K562 (cell line): Measurements from ENCODE around the gene KRT1. TPM values are rescaled to one million over a fixed set of nuclear protein-coding genes. Genes with fewer than 3 reads are reported as not detected.

Experiments
- ATAC-seq: fragments of 200-7000 bp; cut with Tn5 transposase; 3 replicates; pipeline ENCODE4 v1.9.1; 2020; ENCODE audit warnings: moderate library complexity
- BruUV-seq: library from RNA; stranded (reverse); fragments of 400-500 nt; replicated peaks from 2 replicates; lab custom pipeline; 2021; lab: Mats Ljungman, UMichigan
- CTCF ChIA-PET: fragments of 300-600 bp; formaldehyde crosslinking; extraction: SDS; loops from one replicate; lab custom pipeline; 2021; ENCODE audit warnings: low intra/inter-chr PET ratio; lab: Yijun Ruan, JAX
- POLR2A ChIA-PET: fragments of 300-600, 350-650 bp; sonication (Branson Sonifier 250); formaldehyde crosslinking; extraction: SDS; loops from one replicate; lab custom pipeline; 2021; ENCODE audit warnings: antibody characterized with exemption, inconsistent platforms; lab: Yijun Ruan, JAX
- DNase-seq, 4 experiments: peaks; one replicate each; pipeline versions ENCODE4 v3.0.0 to v3.0.0-alpha.2; 2011 to 2018; ENCODE audit warnings: low spot score in 3 of 4, mixed read lengths in 3 of 4; ENCODE audit errors: extremely low read depth in 1 of 4
- FAIRE-seq: peaks from 2 replicates; lab custom pipeline; 2011; peaks lifted over from hg19 to GRCh38; lab: Jason Lieb, UNC
- H2AFZ ChIP-seq: 2 replicates; pipeline ENCODE4 v1.6.0; 2011; ENCODE audit warnings: low read depth, low read length, control low read depth, inconsistent platforms
- H3K27ac ChIP-seq: fragments of 200-600 bp; 3 replicates; pipeline ENCODE4 v1.8.0; 2011; ENCODE audit warnings: low read depth, mild to moderate bottlenecking, control low read depth, inconsistent platforms, low read length, moderate library complexity, mixed read lengths; ENCODE audit errors: extremely low read depth
- H3K27me3 ChIP-seq, 2 experiments: fragments of 300-600 bp in 1 of 2; 2 replicates in 1 of 2; 3 replicates in 1 of 2; pipeline versions ENCODE4 v1.6.0 to v1.8.0; 2011; ENCODE audit warnings: inconsistent platforms in 2 of 2, low read length in 2 of 2, mild to moderate bottlenecking in 1 of 2, mixed read lengths in 1 of 2, moderate library complexity in 1 of 2; ENCODE audit not compliant: control insufficient read depth in 2 of 2, insufficient read depth in 2 of 2
- H3K36me3 ChIP-seq: fragments of 300-600 bp; 3 replicates; pipeline ENCODE4 v1.8.0; 2011; ENCODE audit warnings: mild to moderate bottlenecking, low read length, inconsistent platforms; ENCODE audit not compliant: control insufficient read depth, insufficient read depth
- H3K4me1 ChIP-seq, 2 experiments: fragments of 200-600 bp in 1 of 2; replicated peaks in 1 of 2; 2 replicates in 1 of 2; 3 replicates in 1 of 2; pipeline versions ENCODE4 v1.5.1 to v1.8.0; 2011; ENCODE audit warnings: inconsistent platforms in 2 of 2, low read length in 2 of 2, mild to moderate bottlenecking in 1 of 2, mixed read lengths in 1 of 2, moderate library complexity in 1 of 2; ENCODE audit not compliant: control insufficient read depth in 2 of 2, insufficient read depth in 2 of 2
- H3K4me2 ChIP-seq: 2 replicates; pipeline ENCODE4 v1.6.1; 2011; ENCODE audit warnings: low read length, control low read depth, inconsistent platforms, mixed read lengths; ENCODE audit not compliant: insufficient read depth
- H3K4me3 ChIP-seq: fragments of 200-600 bp; sonication (generic), shearing (Covaris generic); 2 replicates; pipeline ENCODE4 v1.5.1; 2016; ENCODE audit warnings: control low read depth, inconsistent platforms
- H3K79me2 ChIP-seq: fragments of 200-600 bp; 3 replicates; pipeline ENCODE4 v1.8.0; 2011; ENCODE audit warnings: low read length, inconsistent platforms; ENCODE audit not compliant: control insufficient read depth, insufficient read depth
- H3K9ac ChIP-seq, 2 experiments: 2 replicates each; pipeline versions ENCODE4 v1.6.0 to v1.6.1; 2011; ENCODE audit warnings: low read depth in 2 of 2, low read length in 2 of 2, control low read depth in 1 of 2, inconsistent platforms in 1 of 2, mild to moderate bottlenecking in 1 of 2, mixed read lengths in 1 of 2; ENCODE audit not compliant: insufficient read depth in 1 of 2
- H3K9me1 ChIP-seq: one replicate; pipeline ENCODE4 v1.6.0; 2011; ENCODE audit warnings: inconsistent platforms, mild to moderate bottlenecking, low read length, moderate library complexity; ENCODE audit not compliant: control insufficient read depth, insufficient read depth
- H3K9me3 ChIP-seq: replicated peaks from 2 replicates; pipeline ENCODE4 v1.5.1; 2011; ENCODE audit warnings: low read depth, low read length, inconsistent platforms; ENCODE audit not compliant: control insufficient read depth, insufficient read depth
- H4K20me1 ChIP-seq: replicated peaks from 2 replicates; pipeline ENCODE4 v1.6.1; 2011; ENCODE audit warnings: low read length, inconsistent platforms, mixed read lengths; ENCODE audit not compliant: control insufficient read depth, insufficient read depth
- C11orf30 ChIP-seq: fragments of 450-650 bp; IDR thresholded peaks from 2 replicates; pipeline ENCODE4 v1.6.1; 2016; ENCODE audit warnings: low read depth, mild to moderate bottlenecking
- CHCHD3 ChIP-seq: fragments of 250-450 bp; sonication (Bioruptor Pico); IDR thresholded peaks from 2 replicates; pipeline ENCODE4 v2.1.2; 2022; ENCODE audit warnings: mild to moderate bottlenecking
- E2F1 ChIP-seq: sonication (generic); formaldehyde crosslinking; IDR thresholded peaks from 2 replicates; pipeline ENCODE4 v1.8.1; 2023; ENCODE audit warnings: mild to moderate bottlenecking, missing genetic modification reagents, moderate library complexity
- FOSL1 ChIP-seq: fragments of 200-800 bp; sonication (Bioruptor generic); conservative IDR thresholded peaks from 2 replicates; pipeline ENCODE4 v1.6.1; 2016; ENCODE audit warnings: missing genetic modification characterization, missing compliant biosample characterization
- GATA2 ChIP-seq: sonication (generic); formaldehyde crosslinking; IDR thresholded peaks from 2 replicates; pipeline ENCODE4 v1.4.0; 2020; ENCODE audit warnings: mild to moderate bottlenecking, missing genetic modification reagents
- GMEB1 ChIP-seq: fragments of 250-450 bp; sonication (Bioruptor Pico); IDR thresholded peaks from 2 replicates; pipeline ENCODE4 v1.4.0; 2020; ENCODE audit warnings: mild to moderate bottlenecking
- KHSRP ChIP-seq: fragments of 450-650 bp; IDR thresholded peaks from 2 replicates; pipeline ENCODE4 v1.6.1; 2017
- MTA2 ChIP-seq: fragments of 450-650 bp; IDR thresholded peaks from 2 replicates; pipeline ENCODE4 v1.6.1; 2016; ENCODE audit warnings: low read depth
- MYNN ChIP-seq, 2 experiments: sonication (generic); formaldehyde crosslinking in 1 of 2; IDR thresholded peaks; 2 replicates each; pipeline versions ENCODE4 v1.5.0 to v1.6.1; 2016 to 2020; ENCODE audit warnings: antibody characterized with exemption in 1 of 2, missing genetic modification reagents in 1 of 2
- PML ChIP-seq: IDR thresholded peaks from 2 replicates; pipeline ENCODE4 v1.6.1; 2012; ENCODE audit warnings: low read length, inconsistent platforms
- POLR2AphosphoS2 ChIP-seq: IDR thresholded peaks from 2 replicates; pipeline ENCODE4 v1.6.1; 2012; ENCODE audit warnings: low read length, improper control_type of control experiment
- PRDM10 ChIP-seq: fragments of 450-650 bp; IDR thresholded peaks from 2 replicates; pipeline ENCODE4 v1.6.1; 2018; ENCODE audit not compliant: partially characterized antibody
- RAD51 ChIP-seq: fragments of 450-650 bp; IDR thresholded peaks from 2 replicates; pipeline ENCODE4 v1.7.1; 2016; ENCODE audit warnings: low read depth, mild to moderate bottlenecking, borderline replicate concordance
- SMAD2 ChIP-seq: fragments of 150-350 bp; IDR thresholded peaks from 2 replicates; pipeline ENCODE4 v1.6.1; 2014; ENCODE audit warnings: low read depth, mild to moderate bottlenecking, low read length
- SREBF2 ChIP-seq: sonication (generic); formaldehyde crosslinking; IDR thresholded peaks from 2 replicates; pipeline ENCODE4 v1.4.0; 2020; ENCODE audit warnings: mild to moderate bottlenecking, missing genetic modification reagents
- TAF9B ChIP-seq: fragments of 450-650 bp; IDR thresholded peaks from 2 replicates; pipeline ENCODE4 v1.6.1; 2018; ENCODE audit warnings: mild to moderate bottlenecking; ENCODE audit not compliant: partially characterized antibody
- U2AF1 ChIP-seq: fragments of 200-400 bp; formaldehyde crosslinking; optimal IDR thresholded peaks from 2 replicates; pipeline ENCODE3; 2017; ENCODE audit warnings: mild to moderate bottlenecking, low read depth, low read length, moderate library complexity
- ZNF124 ChIP-seq: sonication (generic); formaldehyde crosslinking; IDR thresholded peaks from 2 replicates; pipeline ENCODE4 v1.8.1; 2022; ENCODE audit warnings: missing genetic modification reagents
- ZNF79 ChIP-seq: fragments of 250-450 bp; sonication (Bioruptor Pico); IDR thresholded peaks from 2 replicates; pipeline ENCODE4 v1.4.0; 2020; ENCODE audit warnings: low read depth, mild to moderate bottlenecking, moderate library complexity
- WGBS: fragments of 100-300 bp; shearing (Covaris generic); methylation state at CpG from one replicate; pipeline ENCODE4 v1.1.6; 2016; ENCODE audit warnings: low coverage, mixed read lengths; ENCODE audit not compliant: insufficient coverage; ENCODE audit errors: missing lambda C conversion rate; 5-methylcytosine and 5-hydroxymethylcytosine counted together
- in situ Hi-C: fragments of 300-500 bp; cut with MboI; formaldehyde crosslinking; loops from 4 replicates; pipeline ENCODE4 v1.15.0; 2018; ENCODE audit warnings: inconsistent platforms, mixed read lengths
- intact Hi-C: fragments of 100-400 bp; cut with micrococcal nuclease; formaldehyde crosslinking; loops from 2 replicates; pipeline ENCODE4 v1.14.2; 2022
- polyA plus RNA-seq, 8 experiments: library from polyadenylated mRNA; depleted of rRNA in 4 of 8; stranded (reverse) in 5 of 8; unstranded in 3 of 8; fragments of >200 nt; fragmentation: Nextera tagmentation in 2 of 8; fragmentation: Illumina TruSeq in 1 of 8; extraction: Ambion mirVana in 2 of 8; extraction: Trizol in 1 of 8; gene quantifications; 2 replicates each; pipeline versions ENCODE4 v1.2.1 to v1.2.3, GENCODE V29; 2011 to 2014; ENCODE audit warnings: inconsistent platforms in 1 of 8, missing spikeins in 1 of 8
- total RNA-seq, 7 experiments: library from RNA; depleted of rRNA in 6 of 7; stranded (reverse); fragments of >200 nt in 6 of 7; fragmentation: Illumina TruSeq in 2 of 7; extraction: Trizol in 2 of 7; gene quantifications; 2 replicates each; pipeline versions ENCODE4 v1.2.1 to v1.2.3, GENCODE V29; 2011 to 2021; ENCODE audit warnings: low replicate concordance in 1 of 7

The KRT1 gene
- total and polyA plus RNA-seq, 9 of the 15 experiments (the other 6 are each of a cell fraction or from before 2014, with no cell fraction given) = 0.18 TPM; not detected in 8

- Histone ChIP-seq H3K4me3 (no peak overlapping the region), H3K9me3 (no peaks in the 10 kb centered on the region), H2AFZ (no peak overlapping the region), H3K9me1 (no peaks in the 10 kb centered on the region), H3K27me3 (peaks cover 26 to 51% of the 10 kb centered on the region in 2 experiments), H3K27ac (no peak overlapping the region), H4K20me1 (0 out of 2 replicates have a peak, but pooled peaks cover 2% of the 10 kb centered on the region), H3K4me1 (no peaks in the 10 kb centered on the region), H3K79me2 (no peaks in the 10 kb centered on the region), H3K9ac (no peak overlapping the region), H3K4me2 (no peak overlapping the region), H3K36me3 (no peaks in the 10 kb centered on the region)
- 6% methylated on average over 2 of the region's 2 CpGs for WGBS
- ATAC-seq (no peak), DNase-seq (no peak), FAIRE-seq (no peak)
- intact Hi-C loops = no loop called here
- ChIA-PET POLR2A (interaction anchor here (1.0 kb wide), 1 partner anchor 11 kb away, joined by 3 read pairs; no protein-coding TSS in a partner anchor), CTCF (no interaction called here)
- in situ Hi-C loops = no loop called here
- BruUV-seq = no TSS peak
- TF ChIP-seq GATA2 (CRISPR knock-in tag) (no peak), CHCHD3 (CRISPR knock-in tag) (no peak), MTA2 (no peak), ZNF79 (CRISPR knock-in tag) (no peak), POLR2AphosphoS2 (no peak), ZNF124 (CRISPR knock-in tag) (no peak), SREBF2 (CRISPR knock-in tag) (no peak), RAD51 (no peak), GMEB1 (no peak), KHSRP (no peak), C11orf30 (no peak), E2F1 (no peak), U2AF1 (no peak), TAF9B (no peak), SMAD2 (no peak), MYNN (IDR thresholded peaks at IDR 0.05) (no peak), MYNN (CRISPR knock-in tag; IDR thresholded peaks at IDR 0.05) (no peak), PML (no peak), PRDM10 (no peak), FOSL1 (tag) (no peak)
Measured at GRCh38 chr12:52726451-52726850, 46.2 kb upstream of the KRT1 start.
